Measurements from ENCODE around the gene ITGA6.

DNA sequence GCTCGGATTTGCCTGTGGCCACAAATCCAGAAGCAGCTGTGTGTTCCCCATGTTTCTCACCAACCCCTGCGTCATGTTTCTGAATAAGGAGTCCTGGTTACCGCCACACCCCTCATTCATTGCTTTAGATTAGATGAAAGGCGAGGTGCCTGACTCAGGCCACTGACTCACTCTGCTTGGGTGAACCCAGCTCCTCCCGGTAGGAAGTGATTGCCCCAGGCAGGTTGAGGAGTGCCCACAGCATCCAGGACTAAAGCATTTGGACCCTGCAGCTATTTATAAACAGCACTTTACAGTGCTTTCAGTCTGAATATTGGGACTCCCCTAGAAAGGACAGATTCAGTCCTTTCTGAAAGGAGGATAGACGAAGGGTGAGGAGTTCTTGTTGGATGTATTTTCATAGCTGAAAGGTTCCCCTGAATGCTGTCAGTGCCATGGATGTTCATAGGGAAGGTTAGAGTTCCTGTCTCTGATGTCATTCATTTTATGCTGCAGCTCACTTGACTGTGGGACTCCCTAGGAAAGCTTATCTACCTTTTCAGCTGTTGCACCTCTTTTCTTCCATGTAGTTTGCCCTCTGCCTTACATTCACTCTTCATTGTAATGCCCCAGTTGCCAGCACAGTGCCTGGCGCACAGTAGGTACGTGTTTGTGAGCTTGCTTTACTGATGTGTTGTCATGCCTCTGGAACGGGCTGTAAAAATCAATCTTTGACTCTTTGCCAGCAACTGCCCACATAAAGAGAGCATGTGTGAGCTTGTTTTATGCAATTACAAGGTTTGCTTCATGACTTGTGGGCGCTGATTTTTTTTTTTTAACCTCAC is 14.9 kb downstream of the ITGA6 start:
- TF ChIP-seq, protein P1, sequence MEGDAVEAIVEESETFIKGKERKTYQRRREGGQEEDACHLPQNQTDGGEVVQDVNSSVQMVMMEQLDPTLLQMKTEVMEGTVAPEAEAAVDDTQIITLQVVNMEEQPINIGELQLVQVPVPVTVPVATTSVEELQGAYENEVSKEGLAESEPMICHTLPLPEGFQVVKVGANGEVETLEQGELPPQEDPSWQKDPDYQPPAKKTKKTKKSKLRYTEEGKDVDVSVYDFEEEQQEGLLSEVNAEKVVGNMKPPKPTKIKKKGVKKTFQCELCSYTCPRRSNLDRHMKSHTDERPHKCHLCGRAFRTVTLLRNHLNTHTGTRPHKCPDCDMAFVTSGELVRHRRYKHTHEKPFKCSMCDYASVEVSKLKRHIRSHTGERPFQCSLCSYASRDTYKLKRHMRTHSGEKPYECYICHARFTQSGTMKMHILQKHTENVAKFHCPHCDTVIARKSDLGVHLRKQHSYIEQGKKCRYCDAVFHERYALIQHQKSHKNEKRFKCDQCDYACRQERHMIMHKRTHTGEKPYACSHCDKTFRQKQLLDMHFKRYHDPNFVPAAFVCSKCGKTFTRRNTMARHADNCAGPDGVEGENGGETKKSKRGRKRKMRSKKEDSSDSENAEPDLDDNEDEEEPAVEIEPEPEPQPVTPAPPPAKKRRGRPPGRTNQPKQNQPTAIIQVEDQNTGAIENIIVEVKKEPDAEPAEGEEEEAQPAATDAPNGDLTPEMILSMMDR (conservative IDR thresholded peaks at IDR 0.05; ENCODE audit: low read length): no peak
- TF ChIP-seq EZH2phosphoT487 (IDR thresholded peaks at IDR 0.05; ENCODE audit: borderline replicate concordance, low read depth, low read length): no peak

Data from OCI-LY7 (cell line).